NAMALWA (cell line): Measurements from ENCODE around the gene MAJIN.
A peak's percentile ranks its signal among the peaks of the same experiment; 100 is the strongest.

Source experiments
- DNase-seq: peaks from one replicate; pipeline ENCODE4 v3.0.0-alpha.2; 2015; ENCODE audit warnings: low spot score

Gene MAJIN

GRCh38 chr11:64911689-64912088 is 60.2 kb downstream of the MAJIN start:
- no peak for DNase-seq

GRCh38 chr11:64911142-64911541 is 60.8 kb downstream of the MAJIN start:
- DNase-seq, result no peak

DNA sequence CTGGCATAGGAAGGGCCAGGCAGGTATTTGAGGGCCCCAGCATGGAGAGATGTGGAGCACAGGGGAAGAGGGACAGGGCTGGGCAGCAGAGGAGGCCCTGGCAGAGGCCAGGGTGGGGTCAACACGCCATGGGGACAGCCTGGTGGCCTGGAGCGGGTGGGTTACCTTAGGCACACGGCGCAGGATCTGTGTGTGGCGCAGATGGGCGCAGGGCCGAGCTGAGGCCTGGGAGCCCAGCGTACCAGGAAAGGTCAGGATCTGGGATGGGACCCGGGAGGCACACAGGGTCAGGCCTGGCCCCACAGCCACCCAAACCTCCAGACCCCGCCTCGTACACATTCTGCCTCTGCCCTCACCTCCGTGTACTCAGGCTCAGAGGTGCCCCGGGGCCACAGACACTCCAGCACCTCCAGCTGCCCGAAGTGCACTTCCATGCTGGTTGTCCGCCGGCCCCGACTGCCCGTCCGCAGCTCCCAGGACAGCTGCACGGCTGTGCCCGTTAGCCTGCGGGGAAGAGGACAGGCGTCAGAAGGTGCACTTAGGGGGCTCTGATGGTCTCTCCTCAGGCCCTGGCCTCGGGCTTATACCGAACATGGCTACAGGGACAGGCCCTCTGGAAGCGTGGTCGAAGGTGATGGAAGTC is 61.3 kb downstream of the MAJIN start:
- no peak for DNase-seq

DNA sequence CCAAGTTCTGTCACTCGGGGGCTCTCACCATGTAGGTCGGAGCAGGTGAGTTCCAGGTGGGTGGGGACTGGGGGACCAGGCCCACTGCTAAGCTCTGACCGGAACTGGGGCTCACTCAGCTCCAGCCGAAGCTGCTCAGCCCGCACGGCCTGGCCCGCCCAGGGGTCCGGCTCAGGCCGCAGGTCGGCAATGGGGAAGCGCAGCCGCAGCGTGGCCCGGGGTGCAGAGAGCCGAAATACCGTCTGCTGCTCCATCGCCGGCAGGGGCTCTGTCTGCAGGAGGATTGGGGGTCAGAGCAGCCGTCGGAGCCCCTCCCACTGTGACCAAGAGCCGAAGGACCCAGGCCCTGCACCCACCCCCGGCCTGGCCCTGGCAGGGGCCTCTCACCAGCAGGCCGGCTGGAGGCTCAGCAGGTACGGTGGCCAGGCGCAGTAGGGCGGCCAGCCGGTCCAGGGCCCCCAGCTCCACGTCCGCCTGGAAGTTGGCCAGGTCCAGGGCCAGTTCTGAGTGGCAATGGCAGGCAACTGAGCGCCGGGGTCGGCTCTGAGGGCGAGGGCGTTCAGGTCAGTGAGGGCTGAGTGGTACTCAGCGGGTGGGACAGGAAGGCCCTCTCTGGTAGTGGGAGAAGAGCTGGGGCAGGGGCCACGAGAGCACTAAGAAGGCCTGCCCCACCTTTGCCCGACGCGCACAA is 62.1 kb downstream of the MAJIN start:
- DNase-seq, result no peak

DNA sequence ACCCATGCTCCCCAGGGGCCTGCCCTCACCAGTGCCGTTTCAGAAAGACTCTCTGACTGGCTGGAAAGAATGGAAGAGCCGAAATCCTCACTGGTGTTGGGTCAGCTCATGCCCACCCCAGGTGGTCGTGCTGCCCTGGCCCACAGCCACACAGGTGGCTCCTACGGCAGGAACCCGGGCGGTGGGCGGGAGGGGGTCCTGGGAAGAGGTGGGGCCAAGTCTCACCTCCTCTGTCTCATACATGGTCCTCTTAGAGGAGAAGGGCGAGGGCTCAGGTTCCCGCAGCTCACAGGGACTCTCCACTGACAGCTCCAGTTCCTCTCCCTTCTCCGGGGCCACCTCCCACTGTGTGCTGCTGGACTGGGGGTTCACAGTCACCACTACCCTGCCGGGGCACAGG is 63.1 kb downstream of the MAJIN start:
- DNase-seq, result no peak

DNA sequence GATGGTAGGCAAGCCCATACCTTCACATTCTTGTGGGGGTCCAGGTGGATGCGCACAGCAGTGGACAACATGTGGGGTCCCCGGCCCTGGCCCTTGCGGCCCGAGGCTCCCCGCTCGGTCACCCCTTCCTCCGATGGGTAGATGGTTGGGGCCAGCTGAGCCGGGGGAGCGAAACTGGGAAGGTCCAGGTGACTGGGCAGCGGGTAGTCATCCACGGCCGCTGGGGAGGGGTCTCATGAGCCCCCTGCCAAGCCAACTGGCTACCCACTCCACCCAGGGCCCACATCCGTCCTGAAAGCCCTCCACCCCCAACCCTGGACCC is 65.6 kb downstream of the MAJIN start:
- no peak for DNase-seq

- no peak for DNase-seq
Observed at GRCh38 chr11:64905516-64906313, 66.2 kb downstream of the MAJIN start.

DNA sequence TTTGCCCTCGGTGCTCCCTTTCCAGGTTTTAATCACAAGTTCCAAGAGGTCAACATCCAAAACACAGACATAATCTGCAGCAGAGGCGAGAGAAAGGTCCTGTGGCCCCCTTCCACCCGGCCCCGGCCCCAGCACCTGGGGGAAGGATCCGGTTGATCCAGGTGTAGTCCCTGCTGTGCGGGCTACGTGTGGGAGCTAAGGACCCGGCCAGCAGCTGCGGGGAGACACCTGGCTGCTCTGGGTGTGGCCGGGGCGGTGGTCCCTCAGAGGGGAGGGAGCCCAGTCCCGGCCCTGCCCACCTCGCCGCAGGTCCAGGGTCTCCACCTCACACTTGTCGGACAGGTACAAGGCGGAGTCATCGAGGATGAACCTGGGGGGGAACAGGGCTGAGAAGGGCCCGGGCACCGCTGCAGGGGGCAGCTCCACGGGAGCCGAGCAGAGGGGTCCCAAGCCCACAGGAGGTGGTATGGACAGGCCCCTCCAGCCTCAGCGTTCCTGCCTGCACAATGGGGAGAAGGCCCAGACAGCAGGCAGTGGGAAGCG is 68.5 kb downstream of the MAJIN start:
- no peak for DNase-seq

- DNase-seq, result no peak
Observed at GRCh38 chr11:64902102-64902900, 69.6 kb downstream of the MAJIN start.

GRCh38 chr11:64900774-64901173 is 71.1 kb downstream of the MAJIN start:
- no peak for DNase-seq

GRCh38 chr11:64900263-64900678 is 71.6 kb downstream of the MAJIN start:
- DNase-seq, result no peak

DNA sequence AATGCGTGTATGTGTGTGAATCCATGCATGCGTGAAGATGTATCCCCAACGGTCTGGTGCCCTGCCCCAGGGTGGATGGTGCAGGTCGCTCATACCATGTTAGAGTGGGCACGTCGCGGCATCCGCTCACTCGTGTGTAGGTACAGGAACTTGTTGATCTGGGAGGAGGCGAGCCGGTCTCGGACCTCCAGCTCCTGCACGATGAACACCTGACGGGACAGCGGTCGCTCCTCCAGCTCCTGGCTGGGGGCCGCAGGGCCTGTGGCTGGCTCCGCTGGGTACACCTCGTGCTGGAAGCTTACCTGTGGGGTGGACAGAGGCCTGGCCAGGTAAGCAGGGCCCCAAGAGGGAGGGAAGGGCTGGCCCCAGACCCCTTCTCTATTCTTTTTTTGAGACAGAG is 73.4 kb downstream of the MAJIN start:
- no peak for DNase-seq

DNA sequence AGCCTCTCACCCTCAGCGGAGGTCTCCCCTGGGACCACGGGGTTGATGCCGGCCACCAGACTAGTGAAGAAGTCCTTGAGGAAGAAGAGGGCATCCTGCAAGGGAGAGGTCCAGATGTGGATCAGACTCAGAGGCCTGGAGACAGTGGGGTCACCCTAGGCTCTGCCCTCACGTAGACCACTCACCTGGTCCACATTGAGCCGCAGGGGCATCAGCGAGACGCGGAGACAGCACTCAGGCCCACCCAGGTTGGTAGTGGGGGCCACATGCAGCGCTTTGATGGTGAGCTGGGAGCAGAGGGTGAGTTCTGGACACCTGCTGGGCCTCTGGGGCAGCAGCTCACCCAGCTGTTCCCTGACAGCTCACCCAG is 73.8 kb downstream of the MAJIN start:
- DNase-seq, result no peak

GRCh38 chr11:64897381-64898075 is 74.4 kb downstream of the MAJIN start:
- no peak for DNase-seq

DNA sequence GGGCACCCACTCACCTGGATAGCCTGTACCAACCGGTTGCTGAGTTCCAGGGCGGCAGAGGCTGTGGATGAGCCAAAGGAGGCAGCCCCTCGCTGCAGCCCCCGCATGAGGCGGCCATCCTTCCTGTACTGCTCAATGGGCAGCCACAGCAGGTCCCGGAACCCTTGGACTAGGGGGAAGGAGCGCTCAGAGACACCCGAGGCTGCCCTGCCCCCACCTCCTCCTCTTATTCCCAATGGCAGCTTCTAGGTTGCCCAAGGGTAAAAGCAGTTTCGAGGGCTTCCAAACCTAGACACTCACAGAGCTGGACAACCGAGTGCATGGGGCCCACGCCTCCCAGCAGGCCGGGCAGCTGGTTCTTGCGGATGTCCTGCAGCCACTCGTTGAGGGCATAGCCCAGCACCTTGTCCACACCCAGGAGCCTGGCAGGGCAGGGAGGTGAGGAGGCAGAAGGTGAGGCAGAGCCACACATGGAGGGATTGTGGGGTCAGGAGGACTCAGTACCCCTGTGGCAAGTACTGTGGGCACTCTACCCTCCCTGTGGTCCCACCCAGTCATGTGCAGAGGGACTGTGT is 75.4 kb downstream of the MAJIN start:
- DNase-seq, result no peak

- no peak for DNase-seq
Observed at GRCh38 chr11:64894812-64895452, 77.0 kb downstream of the MAJIN start.

GRCh38 chr11:64894070-64894811 is 77.7 kb downstream of the MAJIN start:
- DNase-seq, result peak; percentile 92

DNA sequence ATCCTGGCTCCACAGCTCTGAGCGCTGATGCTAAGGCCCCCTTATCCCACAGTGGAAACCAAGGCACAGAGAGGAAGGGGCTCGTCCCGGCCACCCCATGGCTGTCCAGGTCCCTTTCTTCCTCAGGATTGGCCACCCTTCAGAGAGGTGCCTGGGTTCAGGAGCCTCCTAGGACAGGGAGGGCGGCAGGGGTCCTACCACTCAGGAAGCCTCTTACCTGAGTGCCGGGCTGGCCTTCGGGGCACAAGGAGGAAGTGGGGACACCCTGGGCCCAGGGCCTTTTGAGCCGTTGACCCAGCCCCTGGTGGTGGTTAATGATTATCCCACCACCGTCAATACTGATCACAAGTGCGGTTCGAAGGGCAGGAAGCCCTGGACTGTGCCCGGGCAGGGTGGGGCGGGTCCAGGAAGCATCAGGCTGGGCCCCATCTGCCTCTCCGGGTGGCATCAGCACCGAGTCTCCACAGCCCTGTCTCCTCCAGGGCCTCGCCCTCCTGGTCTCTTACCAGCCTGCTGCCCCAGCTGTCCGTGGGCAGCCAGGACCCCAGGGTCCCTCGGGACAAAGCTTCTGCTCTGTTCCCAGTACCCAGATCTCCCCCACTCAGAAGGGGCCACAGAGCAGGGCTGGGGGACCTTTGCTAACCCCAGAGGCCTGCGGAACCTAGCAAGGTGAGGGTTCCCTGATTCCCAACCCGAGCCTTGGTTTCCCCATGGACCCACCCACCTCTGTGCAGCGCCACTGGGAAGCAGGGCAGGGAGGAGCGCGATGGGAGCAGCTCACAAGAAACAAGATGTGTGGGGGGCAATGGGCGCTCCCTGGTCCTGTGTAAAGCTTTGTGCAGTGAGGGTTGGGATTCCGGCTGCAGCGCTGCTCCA is 78.5 kb downstream of the MAJIN start:
- DNase-seq, result no peak

- no peak for DNase-seq
Observed at GRCh38 chr11:64892838-64893193, 79.1 kb downstream of the MAJIN start.
